Medulla oblongata (tissue), 1 donor: ENCODE measurements around the gene MYO1B.
A peak's percentile ranks its signal among the peaks of the same experiment; 100 is the strongest.

Experiments used
- DNase-seq: peaks from one replicate; pipeline ENCODE4 v3.0.0-alpha.2; 2015; ENCODE audit errors: extremely low spot score

The MYO1B gene

GRCh38 chr2:191321861-191322662 lies 76.9 kb downstream of the MYO1B start:
- peak; percentile 65 for DNase-seq

GRCh38 chr2:191322828-191323506 lies 77.8 kb downstream of the MYO1B start:
- no peak for DNase-seq

- no peak for DNase-seq
These were observed 80.6 kb downstream of the MYO1B start for GRCh38 chr2:191325651-191326365.

- no peak for DNase-seq
These were observed 82.3 kb downstream of the MYO1B start for GRCh38 chr2:191327484-191327883.

GRCh38 chr2:191328150-191328809 lies 83.1 kb downstream of the MYO1B start:
- DNase-seq, result no peak

GRCh38 chr2:191329841-191330240 lies 84.6 kb downstream of the MYO1B start:
- DNase-seq, result no peak

GRCh38 chr2:191333911-191334357 lies 88.7 kb downstream of the MYO1B start:
- no peak for DNase-seq

GRCh38 chr2:191335875-191336464 lies 90.8 kb downstream of the MYO1B start:
- no peak for DNase-seq

GRCh38 chr2:191341436-191341835 lies 96.2 kb downstream of the MYO1B start:
- DNase-seq, result no peak

GRCh38 chr2:191343796-191344338 lies 98.7 kb downstream of the MYO1B start:
- DNase-seq, result no peak

- no peak for DNase-seq
These were observed 100.6 kb downstream of the MYO1B start for GRCh38 chr2:191345788-191346187.

GRCh38 chr2:191347154-191347553 lies 102.0 kb downstream of the MYO1B start:
- DNase-seq, result no peak

GRCh38 chr2:191347881-191348280 lies 102.7 kb downstream of the MYO1B start:
- DNase-seq, result no peak

GRCh38 chr2:191349990-191350389 lies 104.8 kb downstream of the MYO1B start:
- DNase-seq, result no peak

- no peak for DNase-seq
These were observed 105.6 kb downstream of the MYO1B start for GRCh38 chr2:191350826-191351225.

- DNase-seq, result no peak
These were observed 106.1 kb downstream of the MYO1B start for GRCh38 chr2:191351298-191351697.

GRCh38 chr2:191351921-191352320 lies 106.7 kb downstream of the MYO1B start:
- no peak for DNase-seq

GRCh38 chr2:191352536-191352935 lies 107.3 kb downstream of the MYO1B start:
- no peak for DNase-seq

- DNase-seq, result no peak
These were observed 110.1 kb downstream of the MYO1B start for GRCh38 chr2:191355170-191355758.

- DNase-seq, result no peak
These were observed 112.5 kb downstream of the MYO1B start for GRCh38 chr2:191357678-191358077.
